ENCODE data around the gene RPS6KA1. TPM values are rescaled to one million over a fixed set of nuclear protein-coding genes. Genes with fewer than 3 reads are reported as not detected.

The RPS6KA1 gene
- total and polyA plus RNA-seq, 9 of the 15 experiments (the other 6 are each of a cell fraction or from before 2014, with no cell fraction given): 2.4 to 61.0 (median 35.5) TPM

DNA sequence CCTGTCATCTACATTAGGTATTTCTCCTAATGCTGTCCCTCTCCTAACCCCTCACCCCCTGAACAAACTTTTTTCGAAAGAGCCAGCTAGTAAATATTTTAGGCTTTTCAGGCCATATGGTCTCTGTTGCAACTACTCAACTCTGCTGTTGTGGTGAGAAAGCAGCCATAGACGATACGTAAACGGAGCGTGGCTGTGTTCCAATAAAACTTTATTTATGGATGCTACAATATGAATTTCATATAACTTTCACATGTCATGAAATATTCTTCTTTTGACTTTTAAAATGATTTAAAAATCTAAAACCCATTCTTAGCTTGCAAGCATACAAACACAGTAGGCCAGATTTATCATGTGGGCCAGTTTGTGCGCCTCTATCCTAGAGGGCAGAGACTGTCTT, 11.2 kb upstream of the RPS6KA1 start:
- FAIRE-seq (no peak), DNase-seq (ENCODE audit: extremely low read depth in 1 of 4, low spot score in 3 of 4) (no peak)
- in situ Hi-C loops (cut with MboI): no loop called here

More for the DNA sequence above, 11.2 kb upstream of the RPS6KA1 start:
- Histone ChIP-seq H3K36me3 (ENCODE audit: control insufficient read depth, insufficient read depth, low read length) (no peaks in the 10 kb centered on the region), H3K4me2 (ENCODE audit: insufficient read depth, low read length) (no peak overlapping the region), H3K9me1 (ENCODE audit: control insufficient read depth, insufficient read depth, low read length) (no peaks in the 10 kb centered on the region), H3K79me2 (ENCODE audit: control insufficient read depth, insufficient read depth, low read length) (no peaks in the 10 kb centered on the region), H3K9ac (ENCODE audit: insufficient read depth in 1 of 2, low read depth in 2 of 2, low read length in 2 of 2) (no peak overlapping the region), H3K27ac (ENCODE audit: extremely low read depth, low read depth, low read length) (no peak overlapping the region), H4K20me1 (replicated peaks; ENCODE audit: control insufficient read depth, insufficient read depth, low read length) (no peaks in the 10 kb centered on the region), H3K4me3 (no peak overlapping the region), H3K27me3 (ENCODE audit: control insufficient read depth in 2 of 2, insufficient read depth in 2 of 2, low read length in 2 of 2) (no peaks in the 10 kb centered on the region), H3K9me3 (replicated peaks; ENCODE audit: control insufficient read depth, insufficient read depth, low read depth, low read length) (no peaks in the 10 kb centered on the region), H2AFZ (ENCODE audit: low read depth, low read length) (no peak overlapping the region), H3K4me1 (replicated peaks in 1 of 2; ENCODE audit: control insufficient read depth in 2 of 2, insufficient read depth in 2 of 2, low read length in 2 of 2) (peaks cover 4 to 5% of the 10 kb centered on the region in 2 experiments; a peak in 3 of 5 replicates)
- POLR2A ChIA-PET: interaction anchor here (0.6 to 7.2 kb wide), 6 partner anchors 9 to 45 kb away, joined by 3 to 60 read pairs (median 6); partner anchors contain the start of gene RPS6KA1
- TF ChIP-seq GABPB1 (CRISPR knock-in tag; IDR thresholded peaks at IDR 0.05) (no peak), NR2C2 (CRISPR knock-in tag; IDR thresholded peaks at IDR 0.05) (no peak), NR2C2 (tag; IDR thresholded peaks at IDR 0.05) (no peak), LEF1 (IDR thresholded peaks at IDR 0.05) (no peak), ZC3H8 (IDR thresholded peaks at IDR 0.05) (no peak)
- TF ChIP-seq, protein P1, sequence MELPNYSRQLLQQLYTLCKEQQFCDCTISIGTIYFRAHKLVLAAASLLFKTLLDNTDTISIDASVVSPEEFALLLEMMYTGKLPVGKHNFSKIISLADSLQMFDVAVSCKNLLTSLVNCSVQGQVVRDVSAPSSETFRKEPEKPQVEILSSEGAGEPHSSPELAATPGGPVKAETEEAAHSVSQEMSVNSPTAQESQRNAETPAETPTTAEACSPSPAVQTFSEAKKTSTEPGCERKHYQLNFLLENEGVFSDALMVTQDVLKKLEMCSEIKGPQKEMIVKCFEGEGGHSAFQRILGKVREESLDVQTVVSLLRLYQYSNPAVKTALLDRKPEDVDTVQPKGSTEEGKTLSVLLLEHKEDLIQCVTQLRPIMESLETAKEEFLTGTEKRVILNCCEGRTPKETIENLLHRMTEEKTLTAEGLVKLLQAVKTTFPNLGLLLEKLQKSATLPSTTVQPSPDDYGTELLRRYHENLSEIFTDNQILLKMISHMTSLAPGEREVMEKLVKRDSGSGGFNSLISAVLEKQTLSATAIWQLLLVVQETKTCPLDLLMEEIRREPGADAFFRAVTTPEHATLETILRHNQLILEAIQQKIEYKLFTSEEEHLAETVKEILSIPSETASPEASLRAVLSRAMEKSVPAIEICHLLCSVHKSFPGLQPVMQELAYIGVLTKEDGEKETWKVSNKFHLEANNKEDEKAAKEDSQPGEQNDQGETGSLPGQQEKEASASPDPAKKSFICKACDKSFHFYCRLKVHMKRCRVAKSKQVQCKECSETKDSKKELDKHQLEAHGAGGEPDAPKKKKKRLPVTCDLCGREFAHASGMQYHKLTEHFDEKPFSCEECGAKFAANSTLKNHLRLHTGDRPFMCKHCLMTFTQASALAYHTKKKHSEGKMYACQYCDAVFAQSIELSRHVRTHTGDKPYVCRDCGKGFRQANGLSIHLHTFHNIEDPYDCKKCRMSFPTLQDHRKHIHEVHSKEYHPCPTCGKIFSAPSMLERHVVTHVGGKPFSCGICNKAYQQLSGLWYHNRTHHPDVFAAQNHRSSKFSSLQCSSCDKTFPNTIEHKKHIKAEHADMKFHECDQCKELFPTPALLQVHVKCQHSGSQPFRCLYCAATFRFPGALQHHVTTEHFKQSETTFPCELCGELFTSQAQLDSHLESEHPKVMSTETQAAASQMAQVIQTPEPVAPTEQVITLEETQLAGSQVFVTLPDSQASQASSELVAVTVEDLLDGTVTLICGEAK (IDR thresholded peaks at IDR 0.05): peak; percentile 85
- TF ChIP-seq, protein P1 (CRISPR knock-in tag; IDR thresholded peaks at IDR 0.05): 0 out of 2 replicates have a peak, but pooled peaks have one; percentile 38
- intact Hi-C loops (cut with micrococcal nuclease): no loop called here
- no peak for ATAC-seq
- WGBS (ENCODE audit: insufficient coverage, low coverage, missing lambda C conversion rate): 87% methylated on average over 6 of the region's 6 CpGs
- no TSS peak for BruUV-seq (replicated peaks)
- CTCF ChIA-PET (ENCODE audit: low intra/inter-chr PET ratio): no interaction called here
